ENCODE measurements around the gene ANXA6.

The ANXA6 gene

DNA sequence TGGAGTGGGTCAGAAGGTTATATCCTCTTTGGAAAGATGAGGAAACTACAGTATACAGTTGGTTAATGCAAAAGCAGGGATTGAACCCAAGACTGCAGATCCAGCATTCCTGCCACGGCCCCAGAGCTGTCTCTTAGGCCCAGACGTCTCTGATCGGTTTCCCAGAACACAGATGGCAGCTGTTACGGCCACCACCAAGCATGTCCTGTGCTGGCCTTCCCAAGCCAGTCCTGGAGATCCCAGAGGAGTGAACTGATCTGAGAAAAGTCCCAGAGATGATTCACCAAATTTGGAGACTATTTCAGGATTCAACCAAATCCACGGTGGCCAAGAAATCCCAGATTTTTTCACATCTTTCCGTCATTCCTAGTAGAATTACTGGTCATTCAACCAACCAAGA is 96.8 kb downstream of the ANXA6 start:
- no peak for DNase-seq

DNA sequence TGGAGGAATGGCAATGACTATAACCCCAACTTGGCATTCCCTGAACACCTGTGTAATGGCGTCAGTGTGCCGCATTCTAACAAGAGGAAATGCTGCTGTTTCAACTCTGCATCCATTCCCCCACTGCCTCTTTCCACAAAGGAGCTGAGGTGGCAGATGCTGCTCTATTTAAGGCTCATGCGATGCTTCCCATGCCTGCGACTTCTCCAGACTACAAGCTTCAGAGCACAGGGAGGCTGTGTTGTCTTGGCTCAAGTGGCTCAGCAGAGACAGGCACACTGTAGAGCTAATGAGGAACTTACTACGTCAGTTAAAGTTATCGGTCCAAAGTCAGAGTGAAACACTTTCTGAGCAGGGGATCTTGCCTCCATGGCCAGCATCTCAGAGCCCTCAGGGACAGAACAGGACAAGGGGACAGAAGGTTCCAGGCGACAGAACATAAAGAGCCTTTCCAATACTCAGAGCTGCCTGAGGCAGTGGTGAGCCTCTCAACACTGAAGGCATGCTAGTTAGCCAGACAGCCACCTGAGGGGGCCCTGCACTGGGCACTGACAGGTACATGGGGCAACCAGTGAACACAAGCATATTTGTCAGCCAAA is 98.6 kb downstream of the ANXA6 start:
- no peak for DNase-seq

DNA sequence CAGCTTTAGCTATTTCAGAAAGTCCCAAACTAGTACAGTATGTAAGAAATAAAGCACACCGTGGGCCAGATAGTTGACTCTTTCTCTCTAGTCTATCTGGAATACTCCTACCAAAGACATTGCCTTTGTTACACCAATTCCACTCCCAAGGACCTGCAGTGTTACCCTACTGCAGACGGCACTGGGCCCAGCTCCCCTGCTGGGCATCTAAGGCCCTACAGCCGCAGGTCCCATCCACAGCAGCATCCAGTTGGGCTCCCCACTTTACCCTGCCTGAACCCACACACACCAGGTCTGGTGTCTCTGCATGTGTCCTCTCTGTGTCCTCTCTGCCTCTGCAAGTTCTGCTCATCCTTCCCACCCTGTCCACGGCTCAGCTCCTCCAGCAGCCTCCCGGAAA is 99.3 kb downstream of the ANXA6 start:
- no peak for DNase-seq

DNA sequence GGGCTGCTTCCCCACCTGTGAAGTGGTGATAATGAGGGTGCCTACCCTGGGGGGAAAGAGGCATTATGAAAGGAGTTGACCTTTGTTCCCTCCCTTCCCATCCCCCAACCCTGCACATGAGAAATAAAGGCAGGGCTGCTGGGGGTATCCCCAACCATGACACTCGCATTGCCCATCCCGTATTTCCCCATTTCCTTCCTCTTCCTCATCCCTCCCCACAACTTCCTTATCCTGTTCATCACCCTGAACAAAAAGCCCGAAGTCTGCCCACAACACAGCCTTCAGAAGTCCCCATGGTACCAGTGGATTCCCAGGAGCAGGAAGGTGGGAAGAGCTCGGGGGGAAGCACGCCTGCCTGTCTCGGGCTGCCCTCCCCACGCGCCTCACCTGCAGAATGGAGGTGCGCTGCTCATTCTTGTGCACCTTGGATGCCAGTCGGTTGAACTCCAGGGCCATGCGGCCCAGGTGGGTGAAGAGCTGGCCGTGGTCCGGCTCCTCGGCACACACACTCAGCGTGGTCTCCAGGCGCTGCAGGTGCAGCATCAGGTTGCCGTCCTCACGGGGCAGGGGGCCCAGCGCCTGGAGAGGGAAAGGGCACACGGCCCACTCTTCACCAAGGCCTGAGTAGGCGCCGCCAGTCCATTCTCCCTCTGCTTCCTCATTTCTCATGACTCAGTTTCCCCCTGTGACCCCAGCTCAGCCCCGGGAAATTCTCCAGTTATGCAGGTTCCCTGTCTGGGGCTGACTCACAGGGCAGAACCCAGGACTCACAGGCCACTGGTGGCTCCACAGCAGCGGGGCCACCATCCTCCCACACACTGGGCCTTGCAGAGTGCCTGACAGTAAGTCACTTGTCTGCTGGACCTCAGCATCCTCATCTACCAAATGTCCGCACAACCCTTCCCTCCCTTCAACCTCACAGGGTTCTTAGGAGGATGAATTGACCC is 100.9 kb downstream of the ANXA6 start:
- no peak for DNase-seq

DNA sequence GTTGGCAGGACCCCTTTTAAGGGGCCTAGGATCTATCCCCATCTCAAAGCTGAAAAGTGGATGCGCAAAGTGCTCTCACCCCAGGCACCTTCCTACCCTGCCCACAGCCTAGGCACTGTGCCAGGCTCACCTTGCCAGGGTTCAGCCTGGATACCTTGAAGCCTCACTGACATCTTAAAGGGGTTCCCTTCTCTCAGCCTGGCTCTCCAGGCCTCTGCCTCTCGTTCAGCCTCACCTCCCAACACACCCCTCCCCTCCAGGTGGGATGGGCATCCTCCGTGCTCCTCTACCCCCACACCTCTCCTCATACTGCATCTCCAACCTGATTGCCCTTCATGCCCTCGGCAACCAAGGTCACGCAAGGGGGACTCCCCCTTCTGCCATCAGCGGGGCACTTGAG is 102.2 kb downstream of the ANXA6 start:
- no peak for DNase-seq

DNA sequence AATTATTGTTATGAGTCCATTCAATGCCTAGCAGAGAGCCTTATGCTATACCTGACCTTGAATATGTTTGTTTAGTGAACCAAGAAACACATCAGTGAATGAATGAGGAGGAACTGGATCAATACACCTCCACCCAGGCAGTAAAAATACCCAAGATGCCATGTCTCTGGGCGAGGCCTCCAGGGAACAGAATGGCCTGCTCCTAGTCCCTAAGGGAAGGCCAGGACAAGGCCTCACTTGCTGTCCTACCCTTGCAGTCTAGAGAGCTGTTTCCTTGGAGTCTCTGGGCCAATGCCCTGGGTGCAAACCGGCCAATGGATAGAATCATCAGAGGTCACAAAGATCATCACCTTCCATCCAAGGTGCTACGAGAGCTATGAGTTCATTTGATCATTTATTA is 102.9 kb downstream of the ANXA6 start:
- no peak for DNase-seq

DNA sequence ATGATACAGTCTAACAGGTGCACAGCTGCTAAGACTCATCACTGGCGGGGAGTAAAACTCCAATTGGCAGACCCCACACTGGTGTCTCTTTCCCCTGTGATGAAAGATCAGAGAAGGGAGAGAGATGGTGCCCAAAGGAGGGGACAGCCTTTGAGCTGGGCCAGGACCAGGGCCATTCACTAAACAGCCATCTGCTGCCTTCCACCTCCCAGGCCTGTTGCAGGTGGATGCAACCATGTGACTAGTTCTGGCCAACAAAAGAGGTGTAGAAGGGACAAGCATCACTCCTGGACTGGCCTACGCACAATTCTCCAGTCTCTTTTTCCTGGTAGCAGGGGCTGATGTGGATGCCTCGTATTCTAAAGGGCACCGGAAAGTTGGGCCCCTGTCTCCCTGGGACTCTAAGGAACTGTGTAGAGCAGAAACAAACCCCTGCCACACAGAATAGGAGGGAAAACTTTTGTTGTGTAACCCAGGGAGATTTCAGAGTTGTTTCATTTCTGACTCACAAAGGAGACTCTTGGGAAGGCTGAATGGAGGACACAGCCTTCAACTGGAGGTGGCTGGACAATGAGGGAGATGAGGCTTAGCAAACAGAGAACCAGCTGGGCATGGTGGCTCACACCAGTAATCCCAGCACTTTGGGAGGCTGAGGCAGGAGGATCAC is 103.7 kb downstream of the ANXA6 start:
- DNase-seq = no peak

DNA sequence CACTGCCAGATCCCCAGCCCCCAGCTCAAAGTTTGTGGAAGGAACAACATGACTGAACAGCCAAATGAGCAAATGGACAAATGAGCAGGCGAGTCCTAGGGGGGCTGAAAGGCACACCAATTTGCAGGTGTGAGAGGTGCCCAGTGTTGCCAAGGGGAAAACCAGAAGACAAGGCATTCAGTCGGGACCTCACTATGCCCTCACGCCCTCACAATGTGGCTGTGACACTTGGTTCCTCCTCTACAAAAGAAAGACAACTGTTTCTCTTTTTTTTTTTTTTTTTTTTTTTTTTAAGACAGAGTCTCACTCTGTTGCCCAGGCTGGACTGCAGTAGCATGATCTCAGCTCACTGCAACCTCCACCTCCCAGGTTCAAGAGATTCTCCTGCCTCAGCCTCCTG is 104.7 kb downstream of the ANXA6 start:
- DNase-seq = no peak

DNA sequence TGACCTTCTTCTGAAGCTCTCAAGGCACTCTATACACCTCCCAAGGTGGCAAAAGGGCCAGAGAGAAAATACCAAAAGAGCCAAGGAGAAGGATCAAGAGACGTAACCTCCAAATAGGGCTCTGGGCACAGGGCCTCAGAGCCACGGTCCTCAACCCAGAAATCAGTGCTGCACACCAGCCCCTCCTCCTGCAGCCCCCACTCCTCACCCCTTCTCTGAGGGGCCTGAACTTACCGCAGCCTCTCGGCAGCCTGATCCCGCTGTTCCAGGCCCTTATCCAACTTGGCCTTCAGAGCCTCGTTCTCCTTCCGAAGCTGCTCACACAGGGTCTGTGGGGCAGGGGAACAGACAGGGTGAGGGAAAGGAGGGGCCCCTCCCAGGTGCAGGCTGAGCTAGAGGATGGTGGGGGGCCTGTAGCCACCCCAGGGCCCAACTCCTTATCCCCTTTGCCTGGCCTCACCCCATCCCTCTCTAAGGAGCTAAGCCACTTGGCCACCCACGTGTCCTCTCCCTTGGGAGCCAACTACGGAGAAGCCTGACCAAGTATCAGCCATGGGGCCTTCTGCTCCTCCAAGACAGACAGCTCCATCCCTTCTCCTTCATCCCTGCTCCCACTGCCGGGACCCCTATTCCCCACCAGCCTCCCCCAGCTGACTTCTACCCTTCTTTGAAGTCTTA is 105.5 kb downstream of the ANXA6 start:
- DNase-seq = no peak

DNA sequence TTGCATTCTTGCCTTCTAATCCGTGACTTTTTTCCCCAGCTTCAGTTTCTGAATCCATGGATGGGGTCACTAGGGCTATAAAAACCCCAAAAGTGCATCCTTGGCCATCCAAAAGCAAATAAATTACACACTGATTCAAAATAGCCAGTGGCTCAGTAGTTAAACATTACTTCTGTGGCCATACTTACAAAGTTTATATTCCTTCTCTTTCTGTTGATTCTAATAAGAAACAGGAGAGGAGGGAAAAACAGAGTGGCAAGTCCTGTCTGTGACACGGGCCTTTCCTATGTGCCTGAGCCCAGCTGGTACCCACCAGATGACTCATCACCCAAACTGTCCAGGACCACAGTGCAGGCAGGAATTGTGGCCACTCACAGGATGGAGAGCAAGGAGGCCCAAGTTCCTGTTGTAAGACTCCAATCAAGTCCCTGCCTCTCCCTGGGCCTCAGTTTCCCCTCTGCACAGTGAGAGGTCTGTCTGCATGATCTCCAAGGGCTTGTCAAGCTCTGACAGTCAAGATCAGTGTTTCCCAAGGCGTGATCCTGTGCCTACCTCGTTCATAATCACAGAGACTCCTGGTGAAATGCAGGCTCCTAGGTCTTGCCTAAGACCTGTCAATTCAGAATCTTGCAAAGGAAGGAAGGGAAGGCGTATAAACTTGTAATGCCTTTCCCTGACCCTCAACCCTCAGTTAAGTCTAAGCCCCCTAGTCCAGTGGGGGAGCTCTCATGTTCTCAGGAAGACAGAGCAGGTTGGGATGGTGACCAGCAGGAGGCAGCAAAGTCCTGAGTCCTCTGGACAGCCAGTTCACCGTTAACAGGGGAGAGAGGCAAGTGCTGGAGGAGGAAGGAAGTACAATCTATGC is 106.3 kb downstream of the ANXA6 start:
- DNase-seq = peak; percentile 81

Measured in CD4-positive, alpha-beta T cell treated with Interleukin-6 for 4 hours (primary cell).